ENCODE results near the gene GNG10.

- TF ChIP-seq EZH2 (IDR thresholded peaks at IDR 0.05) (no peak), POLR2AphosphoS5 (IDR thresholded peaks at IDR 0.05; ENCODE audit: borderline replicate concordance, low read depth, low read length) (no peak)
Measured at GRCh38 chr9:111674319-111674718, 12.9 kb downstream of the GNG10 start.
